ENCODE results near the gene KIF23.

DNA sequence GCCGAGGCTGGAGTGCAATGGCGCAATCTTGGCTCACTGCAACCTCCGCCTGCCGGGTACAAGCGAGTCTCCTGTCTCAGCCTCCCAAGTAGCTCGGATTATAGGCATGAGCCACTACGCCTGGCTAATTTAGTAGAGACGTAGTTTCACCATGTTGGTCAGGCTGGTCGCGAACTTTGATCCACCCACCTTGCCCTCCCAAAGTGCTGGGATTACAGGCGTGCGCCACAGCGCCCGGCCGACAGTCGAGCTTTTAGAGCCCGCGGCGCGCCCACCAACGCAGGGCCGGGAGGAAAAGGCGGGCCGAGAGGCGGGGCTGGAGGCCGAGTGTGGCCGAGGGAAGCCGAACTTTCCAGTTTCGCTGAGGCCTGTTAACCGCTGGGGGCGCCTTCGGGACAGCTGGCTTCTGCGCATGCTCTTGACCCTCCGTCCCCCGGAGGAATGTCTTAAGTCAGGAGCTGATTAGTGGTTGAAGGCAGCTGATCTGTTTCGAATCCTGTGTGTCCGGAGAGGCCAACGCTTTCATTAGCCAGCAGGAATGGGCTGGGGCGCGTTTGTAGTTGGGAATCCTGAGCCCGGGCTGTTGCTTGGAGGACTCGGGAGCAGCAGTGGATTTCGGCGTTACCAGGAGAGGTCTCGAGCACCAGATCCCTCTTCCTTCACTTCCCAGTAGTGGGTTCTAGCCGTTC is 48.5 kb downstream of the KIF23 start:
- TF ChIP-seq CTCF (IDR thresholded peaks at IDR 0.05) (peak; percentile 74 to 94 (median 90)), POLR2A (IDR thresholded peaks at IDR 0.05) (peak; percentile 45 to 70), EP300 (IDR thresholded peaks at IDR 0.05) (no peak), POLR2AphosphoS5 (IDR thresholded peaks at IDR 0.05) (peak; percentile 79)
